TTC549 (cell line): ENCODE data around the gene PLEKHJ1.
"Not testable (repeated sequence)": the region's sequence is repeated elsewhere in the genome, so short reads cannot be mapped to it uniquely, and the experiment has no call there.

ENCODE experiments used
- FAIRE-seq: peaks from 2 replicates; lab custom pipeline; 2012; peaks lifted over from hg19 to GRCh38; lab: Jason Lieb, UNC

Gene PLEKHJ1

DNA sequence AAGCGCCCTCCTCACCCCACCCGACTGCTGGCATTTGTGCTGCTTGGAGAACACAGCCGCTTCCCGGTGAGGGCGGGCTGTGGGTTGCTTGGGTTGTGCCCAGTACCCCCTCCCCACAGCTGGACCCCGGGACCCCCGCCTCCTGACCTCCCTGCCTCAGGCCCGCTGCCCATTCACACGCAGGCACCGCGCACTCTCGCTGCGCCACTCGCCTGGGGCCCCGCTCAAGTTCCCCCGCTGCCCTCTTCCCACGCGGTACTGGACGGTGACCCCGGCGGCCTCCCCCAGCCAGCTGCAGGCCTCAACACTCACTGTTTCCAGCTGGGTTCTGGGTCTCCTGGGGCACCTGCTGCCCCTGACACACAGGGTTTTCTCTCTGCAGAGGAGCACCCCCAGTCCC is 16.4 kb downstream of the PLEKHJ1 start:
- no peak for FAIRE-seq

DNA sequence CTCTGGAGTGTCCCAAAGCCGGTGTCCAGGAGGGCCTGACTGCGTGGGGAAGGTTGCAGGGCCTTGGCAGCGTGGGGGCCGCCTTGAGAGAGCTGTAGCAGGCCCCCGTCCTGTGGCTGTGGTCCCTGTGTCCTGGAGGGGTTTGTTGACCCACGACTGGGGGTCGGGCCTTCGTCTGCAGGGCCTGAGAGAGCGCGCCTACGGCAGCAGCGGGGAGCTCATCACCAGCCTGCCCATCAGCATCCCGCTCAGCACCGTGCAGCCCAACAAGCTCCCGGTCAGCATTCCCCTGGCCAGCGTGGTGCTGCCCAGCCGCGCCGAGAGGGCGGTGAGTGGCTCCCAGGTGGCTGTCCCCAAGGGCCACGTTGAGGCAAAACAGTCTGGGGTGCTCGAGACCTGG is 18.5 kb downstream of the PLEKHJ1 start:
- no peak for FAIRE-seq

DNA sequence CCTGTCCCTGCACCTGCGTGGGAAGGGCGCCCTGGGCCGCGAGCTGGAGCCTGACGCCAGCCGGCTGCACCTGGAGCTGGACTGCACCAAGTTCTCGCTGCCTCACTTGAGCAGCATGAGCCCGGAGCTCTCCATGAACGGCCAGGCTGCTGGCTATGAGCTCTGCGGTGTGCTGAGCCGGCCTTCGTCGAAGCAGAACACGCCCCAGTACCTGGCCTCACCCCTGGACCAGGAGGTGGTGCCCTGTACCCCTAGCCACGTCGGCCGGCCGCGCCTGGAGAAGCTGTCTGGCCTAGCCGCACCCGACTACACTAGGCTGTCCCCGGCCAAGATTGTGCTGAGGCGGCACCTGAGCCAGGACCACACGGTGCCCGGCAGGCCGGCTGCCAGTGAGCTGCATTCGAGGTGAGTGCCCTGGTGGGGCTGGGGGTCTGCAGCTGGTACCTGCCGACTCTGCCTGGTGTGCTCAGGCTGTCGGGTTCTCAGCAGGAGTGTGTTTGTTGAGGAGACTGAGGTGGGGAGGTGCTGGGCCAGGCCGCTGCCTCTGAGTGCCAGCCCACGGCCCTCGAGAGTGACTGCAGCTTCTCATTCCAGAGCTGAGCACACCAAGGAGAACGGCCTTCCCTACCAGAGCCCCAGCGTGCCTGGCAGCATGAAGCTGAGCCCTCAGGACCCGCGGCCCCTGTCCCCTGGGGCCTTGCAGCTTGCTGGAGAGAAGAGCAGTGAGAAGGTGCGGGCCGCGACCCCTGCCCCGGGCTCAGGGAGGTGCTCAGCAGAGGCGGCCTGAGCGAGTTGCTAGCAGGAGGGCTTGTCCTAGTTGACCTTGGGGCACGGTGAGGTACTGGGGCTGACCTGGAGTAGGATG is 19.5 kb downstream of the PLEKHJ1 start:
- no peak for FAIRE-seq

DNA sequence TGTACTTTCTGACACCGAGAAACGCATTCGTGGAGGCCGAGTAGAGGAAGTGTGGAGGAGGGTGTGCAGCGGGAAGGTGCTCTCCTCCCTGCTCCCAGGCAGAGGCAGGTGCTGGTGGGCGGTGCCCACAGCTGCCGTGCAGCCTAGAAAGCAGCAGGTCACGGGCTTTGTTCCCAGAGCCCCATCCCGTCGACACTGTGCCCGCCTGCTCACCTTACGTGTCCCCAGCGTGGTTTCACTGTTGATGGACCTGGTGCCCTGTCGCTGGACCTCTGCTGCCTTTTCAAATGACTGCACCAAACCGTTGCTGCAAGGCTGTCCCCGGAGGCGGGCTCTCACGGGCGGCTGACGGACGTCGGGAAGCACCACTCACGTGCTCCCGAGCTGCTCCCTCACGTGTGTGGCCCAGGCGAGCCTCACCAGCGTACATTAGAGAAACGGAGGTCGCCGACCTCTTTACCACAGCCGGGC is 20.8 kb downstream of the PLEKHJ1 start:
- FAIRE-seq = no peak

DNA sequence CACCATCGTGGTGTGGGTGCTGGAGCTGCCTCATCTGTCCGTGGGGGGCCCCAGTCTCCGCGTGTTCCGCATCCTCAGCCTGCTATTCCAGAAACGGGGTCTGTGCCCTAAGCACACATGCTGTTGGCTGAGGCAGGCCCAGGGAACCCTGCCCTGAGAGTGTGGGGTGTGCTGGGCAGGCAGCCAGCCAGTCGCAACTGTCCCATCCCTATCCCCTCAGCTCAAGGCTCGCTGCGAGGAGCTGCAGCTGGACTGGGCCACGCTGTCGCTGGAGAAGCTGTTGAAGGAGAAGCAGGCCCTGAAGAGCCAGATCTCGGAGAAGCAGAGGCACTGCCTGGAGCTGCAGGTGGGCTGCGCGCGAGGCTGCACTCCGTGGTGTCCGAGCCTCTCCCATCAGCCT is 21.9 kb downstream of the PLEKHJ1 start:
- no peak for FAIRE-seq

DNA sequence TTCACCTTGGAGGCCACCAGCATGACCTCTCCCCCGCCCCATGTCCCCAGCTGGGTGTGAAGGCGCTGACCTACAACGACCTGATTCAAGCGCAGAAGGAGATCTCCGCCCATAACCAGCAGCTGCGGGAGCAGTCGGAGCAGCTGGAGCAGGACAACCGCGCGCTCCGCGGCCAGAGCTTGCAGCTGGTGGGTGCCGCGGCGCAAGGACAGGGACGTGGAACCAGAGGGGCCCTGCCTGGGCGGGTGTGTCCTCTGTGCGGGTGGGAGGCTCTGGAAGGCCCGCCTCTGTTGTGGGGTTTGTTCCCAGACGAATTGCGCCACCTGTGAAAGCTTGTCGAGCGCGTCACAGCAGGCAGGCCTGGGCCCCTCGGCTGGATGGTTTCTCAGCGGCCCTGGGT is 22.3 kb downstream of the PLEKHJ1 start:
- FAIRE-seq = no peak

DNA sequence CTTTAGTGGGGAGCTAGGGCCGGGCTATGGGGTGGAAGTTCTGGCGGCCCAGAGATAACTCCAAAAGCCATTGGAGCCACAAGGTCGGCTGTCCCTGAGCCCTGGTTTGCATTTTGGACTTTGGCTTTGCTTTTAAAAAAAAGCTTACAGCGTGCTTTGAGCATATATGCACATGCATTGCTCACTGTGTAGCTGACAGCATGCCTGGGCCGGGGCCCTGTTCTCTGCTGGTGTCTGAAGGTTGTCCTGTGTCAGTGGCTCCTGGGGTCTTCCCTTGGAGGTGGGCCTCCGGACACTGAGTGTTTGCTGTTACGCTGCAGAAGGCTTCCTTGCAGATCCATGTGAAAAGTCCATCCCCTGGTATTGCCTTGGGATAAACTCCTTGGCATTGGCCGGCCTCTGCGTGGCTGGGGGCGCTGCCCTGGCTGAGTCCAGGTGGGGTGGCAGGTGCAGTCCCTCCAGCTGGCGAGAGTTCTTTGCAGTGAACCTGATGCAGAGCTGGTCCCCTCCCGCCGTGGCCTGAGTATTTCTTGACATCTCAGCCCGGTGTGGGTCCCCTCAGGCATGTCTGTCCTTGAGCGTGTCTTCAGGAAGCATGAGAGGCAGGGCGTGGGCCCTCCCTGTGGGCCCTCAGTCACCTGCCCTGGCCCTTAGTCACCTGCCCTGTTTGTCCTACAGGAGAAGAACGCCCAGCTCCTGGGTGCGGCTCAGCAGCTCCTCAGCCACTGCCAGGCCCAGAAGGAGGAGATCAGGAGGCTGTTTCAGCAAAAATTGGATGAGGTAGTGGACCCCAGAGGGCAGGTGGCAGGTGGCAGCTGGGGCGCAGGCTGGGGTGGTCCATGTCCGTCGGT is 23.0 kb downstream of the PLEKHJ1 start:
- no peak for FAIRE-seq

DNA sequence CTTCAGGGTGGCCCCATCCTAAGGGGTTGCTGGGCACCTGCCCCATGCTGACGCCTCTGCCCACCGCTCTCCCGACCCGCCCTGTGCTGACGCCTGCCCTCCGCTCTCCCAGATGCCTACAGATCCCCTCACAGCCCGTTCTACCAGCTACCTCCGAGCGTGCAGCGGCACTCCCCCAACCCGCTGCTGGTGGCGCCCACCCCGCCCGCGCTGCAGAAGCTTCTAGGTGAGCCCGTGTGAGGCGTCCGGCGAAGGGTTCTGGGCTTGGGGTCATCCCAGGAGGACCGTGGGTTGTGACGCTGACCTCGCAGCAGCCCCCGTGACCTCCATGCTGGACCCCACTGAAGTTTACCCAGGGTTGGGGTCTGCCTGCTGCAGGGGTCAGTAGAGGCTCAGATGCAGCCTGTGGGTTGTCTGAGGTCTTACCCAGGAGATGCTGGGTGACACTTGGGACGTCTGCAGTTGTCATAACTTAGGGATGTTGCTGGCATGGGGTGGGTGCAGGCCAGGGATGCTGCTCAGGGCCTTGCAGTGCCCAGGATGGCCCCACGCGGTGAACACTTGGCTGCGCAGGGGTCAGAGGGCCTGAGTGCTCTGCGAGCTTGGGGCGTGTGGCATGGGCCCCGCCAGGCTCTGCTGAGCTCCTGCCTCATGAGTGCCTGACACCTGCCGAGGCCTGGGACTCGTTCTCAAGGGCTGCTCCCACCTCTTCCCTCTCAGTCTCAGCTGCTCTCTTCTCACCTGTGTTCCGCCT is 25.0 kb downstream of the PLEKHJ1 start:
- FAIRE-seq = no peak

DNA sequence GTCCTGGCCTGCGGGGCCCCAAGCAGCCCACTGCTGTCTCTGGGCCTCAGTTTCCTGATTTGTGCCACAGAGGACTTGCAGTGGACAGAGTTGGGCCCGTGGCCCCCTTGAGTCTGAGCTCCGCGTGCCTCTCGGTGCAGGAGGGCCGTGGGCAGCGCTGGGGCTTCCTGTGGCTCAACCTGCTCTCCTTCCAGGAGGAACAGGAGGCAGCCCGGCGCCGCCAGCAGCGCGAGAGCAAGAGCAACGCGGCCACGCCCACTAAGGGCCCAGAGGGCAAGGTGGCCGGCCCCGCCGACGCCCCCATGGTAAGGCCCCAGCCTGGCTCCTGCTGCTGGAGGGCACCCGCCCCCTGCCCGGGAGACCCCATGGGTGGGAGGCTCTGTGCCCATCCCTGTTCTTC is 25.9 kb downstream of the PLEKHJ1 start:
- no peak for FAIRE-seq

DNA sequence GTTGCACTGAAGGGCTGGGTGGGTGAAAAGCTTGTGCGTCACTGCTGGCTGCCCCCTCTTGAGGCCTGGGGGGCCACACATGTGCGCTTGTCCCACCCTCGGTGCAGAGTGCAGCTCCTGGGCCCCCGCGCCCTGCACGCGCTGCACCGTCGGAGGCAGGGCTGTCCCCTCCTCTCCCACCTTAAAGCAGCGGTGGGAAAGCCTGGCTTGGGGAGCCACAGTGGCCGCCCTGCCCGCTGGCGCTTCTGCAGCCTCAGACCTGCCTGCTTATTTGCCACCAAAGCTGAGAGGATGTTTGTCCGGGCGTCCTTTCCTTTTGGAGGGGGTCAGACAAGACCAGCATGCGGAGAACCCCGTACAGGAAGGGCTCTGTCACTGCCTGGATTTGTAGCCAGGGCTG is 26.7 kb downstream of the PLEKHJ1 start:
- FAIRE-seq = no peak

DNA sequence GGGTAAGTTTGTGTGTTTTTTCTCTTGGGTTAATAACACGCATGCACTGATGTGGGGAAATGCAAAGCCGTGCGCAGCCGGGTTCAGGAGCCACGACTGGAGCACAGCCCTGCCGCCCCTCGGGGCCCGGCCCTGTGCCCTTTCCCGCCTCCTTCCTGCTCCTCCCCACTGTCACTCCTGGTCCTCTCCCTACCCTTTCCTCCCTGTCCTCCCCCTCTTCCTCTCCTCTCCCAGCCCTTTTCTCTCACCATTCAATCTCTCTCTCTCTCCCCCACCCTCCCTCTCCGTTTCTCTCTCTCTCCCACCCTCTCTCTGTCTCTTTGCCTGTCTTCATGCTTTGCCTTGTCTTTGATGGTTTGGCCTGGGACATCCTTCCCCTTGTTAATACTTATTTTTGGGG is 27.2 kb downstream of the PLEKHJ1 start:
- FAIRE-seq = no peak

DNA sequence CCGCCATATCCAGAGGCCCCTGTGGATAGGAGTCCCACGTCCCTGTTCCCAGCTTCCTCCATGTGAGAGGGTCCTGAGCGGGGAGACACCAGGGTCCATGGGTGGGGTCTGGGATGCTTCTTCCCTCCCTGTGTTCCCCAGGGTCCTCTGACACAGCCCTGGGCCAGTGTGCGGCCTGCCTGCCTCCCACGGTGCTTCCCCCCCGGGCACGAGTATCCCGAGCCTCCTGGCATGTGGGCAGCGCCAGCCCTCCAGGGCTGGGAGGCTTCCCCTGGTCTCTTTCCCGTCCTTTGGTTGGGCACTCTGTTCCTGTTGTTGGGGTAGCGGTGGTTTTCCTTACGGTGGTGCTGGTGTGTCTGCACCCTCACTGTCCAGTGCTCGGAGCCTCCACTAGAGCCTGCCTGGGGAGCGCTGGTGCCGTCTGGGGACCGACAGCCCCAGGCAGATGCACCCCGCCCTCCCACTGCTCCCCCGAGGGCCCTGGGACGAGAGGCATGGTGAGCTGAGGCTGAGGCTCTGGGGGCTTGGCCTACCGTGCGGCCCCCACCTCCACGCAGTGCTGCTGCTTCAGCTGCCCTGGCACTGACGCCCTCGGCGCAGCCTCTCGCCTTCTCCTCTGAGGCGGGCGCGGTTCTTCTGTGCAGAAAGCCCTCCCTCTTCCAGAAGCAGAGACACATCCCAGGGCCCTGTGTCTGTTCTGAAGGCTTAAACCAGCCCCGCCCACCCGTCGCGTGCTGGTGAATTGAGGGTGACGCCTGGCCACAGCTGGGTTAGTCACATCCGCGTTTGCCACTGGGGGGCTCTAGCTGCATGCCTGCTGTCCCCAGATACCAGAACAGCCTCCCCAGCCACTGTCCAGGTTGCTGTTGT is 27.9 kb downstream of the PLEKHJ1 start:
- no peak for FAIRE-seq

DNA sequence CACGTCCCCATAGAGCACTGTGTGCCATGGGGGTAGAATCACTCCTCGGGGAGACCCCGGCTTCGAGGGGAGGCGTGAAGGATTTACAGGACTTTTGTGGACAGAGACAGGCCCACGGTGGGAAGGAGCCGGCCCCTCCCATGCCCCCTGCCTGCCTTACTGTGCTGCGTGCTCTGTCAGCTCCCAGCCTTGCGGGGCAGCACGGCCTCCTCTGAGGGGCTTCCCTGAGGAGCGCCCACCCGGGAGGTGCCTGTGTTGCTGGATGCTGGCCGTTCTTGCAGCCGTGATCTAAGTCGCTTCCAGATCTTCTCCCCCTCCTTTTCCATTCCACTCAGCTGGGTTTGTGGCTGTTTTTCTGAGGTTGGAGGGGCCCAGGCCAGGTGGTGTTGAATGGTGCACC is 29.1 kb downstream of the PLEKHJ1 start:
- no peak for FAIRE-seq

DNA sequence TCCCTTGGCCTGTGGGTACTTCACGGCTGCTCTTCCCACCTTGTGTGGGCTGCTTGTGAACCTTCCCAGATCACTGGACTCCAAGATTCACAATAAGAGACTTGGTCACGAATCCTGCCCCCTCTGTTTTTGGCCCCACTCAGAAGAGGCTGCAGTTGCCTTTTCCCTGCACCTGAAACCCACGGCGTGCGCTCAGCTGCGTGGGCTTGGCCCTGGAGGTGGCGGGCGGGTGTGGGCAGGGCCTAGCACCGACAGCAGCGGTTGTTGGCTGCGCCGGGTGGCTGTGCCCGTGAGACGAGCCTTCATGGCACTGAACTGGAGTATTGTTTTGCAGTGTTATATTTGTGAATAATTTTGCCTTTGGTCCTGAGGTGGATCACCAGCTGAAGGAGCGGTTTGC is 33.8 kb downstream of the PLEKHJ1 start:
- no peak for FAIRE-seq

DNA sequence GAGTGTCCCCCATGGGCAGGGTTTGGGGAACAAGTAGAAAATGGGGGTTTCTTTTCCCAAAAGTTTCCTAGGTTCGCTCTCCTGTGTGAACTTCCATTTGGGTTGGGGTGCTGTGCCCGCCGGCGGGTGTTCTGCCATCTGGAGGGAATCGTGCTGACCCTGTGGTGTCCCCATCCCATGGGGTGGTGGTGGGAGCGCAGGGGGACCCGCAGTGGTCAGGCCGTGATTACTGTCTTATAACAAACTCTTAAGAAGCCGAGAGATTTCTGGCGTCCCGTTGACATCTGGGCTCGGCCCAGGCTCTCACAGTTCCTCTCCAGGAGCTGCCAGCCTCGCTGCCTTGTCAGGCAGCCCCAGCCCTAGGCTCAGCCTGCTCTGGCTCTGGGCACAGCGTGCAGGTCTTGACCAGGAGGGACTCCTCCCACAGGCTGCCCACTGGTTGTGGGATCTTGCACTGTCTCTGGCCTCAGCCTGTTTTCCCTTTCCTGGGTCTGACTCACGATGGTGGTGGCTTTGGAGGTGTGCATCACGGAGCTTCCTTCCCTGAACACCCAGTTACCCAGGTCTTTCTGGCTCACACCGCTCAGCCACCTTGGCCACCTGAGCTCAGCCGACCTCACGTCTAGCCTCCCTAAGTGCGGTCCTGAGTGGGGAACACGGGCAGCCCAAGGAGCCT is 34.5 kb downstream of the PLEKHJ1 start:
- FAIRE-seq = no peak

DNA sequence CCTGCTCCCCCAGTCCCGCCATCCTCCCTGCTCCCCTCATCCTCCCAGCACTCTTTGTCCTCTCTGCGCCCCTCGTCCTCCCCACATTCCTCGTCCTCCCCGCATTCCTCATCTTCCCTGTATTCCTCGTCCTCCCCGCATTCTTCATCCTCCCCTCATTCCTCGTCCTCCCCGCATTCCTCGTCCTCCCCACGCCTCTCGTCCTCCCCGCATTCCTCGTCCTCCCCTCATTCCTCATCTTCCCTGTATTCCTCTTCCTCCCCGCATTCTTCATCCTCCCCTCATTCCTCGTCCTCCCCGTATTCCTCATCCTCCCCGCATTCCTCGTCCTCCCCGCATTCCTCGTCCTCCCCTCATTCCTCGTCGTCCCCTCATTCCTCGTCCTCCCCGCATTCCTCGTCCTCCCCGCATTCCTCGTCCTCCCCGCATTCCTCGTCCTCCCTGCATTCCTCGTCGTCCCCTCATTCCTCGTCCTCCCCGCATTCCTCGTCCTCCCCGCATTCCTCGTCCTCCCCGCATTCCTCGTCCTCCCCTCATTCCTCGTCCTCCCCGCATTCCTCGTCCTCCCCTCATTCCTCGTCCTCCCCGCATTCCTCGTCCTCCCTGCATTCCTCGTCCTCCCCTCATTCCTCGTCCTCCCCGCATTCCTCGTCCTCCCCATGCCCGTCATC is 35.4 kb downstream of the PLEKHJ1 start:
- FAIRE-seq = not testable (repeated sequence)

DNA sequence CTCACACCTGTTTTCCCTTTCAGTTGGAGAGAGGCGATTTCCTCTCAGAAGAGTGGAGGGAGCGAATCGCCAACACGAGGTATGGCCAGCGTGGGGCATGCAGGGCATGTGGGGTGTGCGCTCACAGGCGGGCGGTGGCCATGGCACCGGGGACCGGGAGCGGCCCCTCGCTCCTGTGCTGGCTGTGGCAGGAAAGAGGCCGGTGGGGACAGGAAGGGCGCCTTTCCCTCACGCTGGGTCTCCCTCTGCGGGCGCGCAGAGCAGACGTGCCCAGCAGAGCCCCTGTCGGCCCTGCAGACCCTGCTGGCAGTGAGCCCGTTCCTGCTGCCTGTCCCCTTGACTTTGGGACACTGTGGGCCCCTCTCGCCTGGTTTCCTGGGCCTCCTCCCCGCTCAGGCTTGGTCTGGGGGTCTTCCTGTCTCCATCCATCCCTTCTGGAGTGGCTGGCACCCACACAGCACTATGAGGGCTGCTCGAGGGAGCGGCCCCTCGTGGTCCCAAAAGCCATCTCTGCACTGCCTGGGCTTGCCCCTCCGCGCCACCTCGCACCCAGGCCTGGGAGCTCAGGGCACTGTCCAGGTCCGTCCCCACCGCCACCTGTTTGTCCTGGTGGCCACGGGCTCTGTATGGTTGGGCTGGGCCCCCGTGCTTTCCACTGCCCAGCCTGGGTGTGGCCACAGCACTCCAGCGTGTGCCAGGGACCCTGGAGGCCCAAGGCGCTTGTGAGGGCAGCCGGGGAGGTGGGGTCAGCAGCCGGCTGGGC is 36.1 kb downstream of the PLEKHJ1 start:
- no peak for FAIRE-seq

DNA sequence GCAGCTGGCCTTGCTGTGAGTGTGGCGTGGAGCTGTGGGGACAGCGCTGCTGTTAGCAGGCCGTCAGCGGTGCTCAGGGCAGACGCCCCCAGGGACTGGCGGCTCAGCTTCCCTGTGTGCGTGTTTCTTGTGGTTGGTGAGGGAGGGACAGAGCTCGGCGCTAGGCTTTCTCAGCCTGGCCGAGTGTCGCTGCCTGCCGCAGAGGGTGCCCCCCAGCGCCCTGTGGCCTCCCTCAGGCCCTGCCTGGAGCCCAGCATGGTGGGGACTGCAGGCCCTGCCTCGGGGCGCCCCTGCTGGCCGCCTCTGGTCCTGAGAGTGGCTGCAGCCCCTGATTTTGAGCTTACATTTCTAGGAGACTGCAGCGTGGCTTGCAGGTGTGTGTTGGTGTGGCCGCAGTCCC is 36.9 kb downstream of the PLEKHJ1 start:
- FAIRE-seq = no peak

DNA sequence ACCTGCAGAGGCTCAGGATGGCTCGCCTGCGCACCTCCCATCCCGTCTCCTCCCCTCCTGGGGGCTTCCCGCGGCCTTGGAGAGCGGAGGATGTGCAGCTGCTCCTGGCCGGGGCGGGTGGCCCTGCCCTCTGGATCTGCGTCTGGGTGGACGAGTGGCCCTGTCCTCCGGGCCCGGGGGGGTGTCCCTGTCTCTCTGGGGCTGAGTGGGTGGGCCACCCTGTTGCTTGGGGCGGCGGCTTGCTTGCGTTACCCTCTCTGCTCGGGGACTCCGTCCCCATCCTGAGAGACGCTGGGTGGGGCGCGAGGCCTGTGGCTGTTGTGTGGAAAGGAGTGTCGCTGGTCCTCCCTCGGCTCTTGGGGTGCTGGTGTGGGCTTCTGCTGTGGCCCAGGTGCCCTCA is 37.8 kb downstream of the PLEKHJ1 start:
- FAIRE-seq = no peak

DNA sequence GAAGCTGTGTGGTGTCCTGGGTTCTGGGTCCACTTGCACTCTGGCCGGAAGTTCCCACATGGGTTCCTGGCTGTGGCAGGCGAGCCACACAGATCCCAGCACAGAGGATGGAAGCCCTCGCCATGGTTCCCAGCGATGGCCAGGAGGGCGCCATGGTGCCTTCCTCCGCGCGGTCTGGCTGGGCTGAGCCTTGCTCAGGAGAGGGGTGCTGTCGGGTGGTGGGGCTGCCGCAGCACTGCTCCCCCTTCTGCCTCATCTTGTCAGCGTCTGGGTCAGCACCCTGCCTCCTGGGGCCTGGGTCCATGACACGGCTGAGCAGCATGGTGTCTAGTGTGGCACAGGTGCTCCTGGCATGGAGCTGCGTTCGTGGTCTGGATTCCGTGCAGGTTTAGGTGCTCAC is 38.9 kb downstream of the PLEKHJ1 start:
- no peak for FAIRE-seq
